Measurements from ENCODE around the gene C4orf50.

The C4orf50 gene

GRCh38 chr4:5917672-5918071, 100.6 kb downstream of the C4orf50 start:
- TF ChIP-seq REST (IDR thresholded peaks at IDR 0.05; ENCODE audit: insufficient read depth in 1 of 2, low read depth in 2 of 2, low read length in 2 of 2) (no peak), FOXP2 (optimal IDR thresholded peaks at IDR 0.05; ENCODE audit: borderline replicate concordance, extremely low read depth, extremely low read length, insufficient read depth) (no peak), POLR2AphosphoS5 (IDR thresholded peaks at IDR 0.05; ENCODE audit: low read depth, low read length) (no peak), SIN3A (IDR thresholded peaks at IDR 0.05; ENCODE audit: borderline replicate concordance, insufficient read depth, low read length) (no peak), TAF1 (IDR thresholded peaks at IDR 0.05; ENCODE audit: borderline replicate concordance, insufficient read depth, low read length) (no peak)

- TF ChIP-seq REST (IDR thresholded peaks at IDR 0.05; ENCODE audit: insufficient read depth in 1 of 2, low read depth in 2 of 2, low read length in 2 of 2) (no peak), TAF1 (IDR thresholded peaks at IDR 0.05; ENCODE audit: borderline replicate concordance, insufficient read depth, low read length) (no peak), POLR2AphosphoS5 (IDR thresholded peaks at IDR 0.05; ENCODE audit: low read depth, low read length) (no peak), FOXP2 (optimal IDR thresholded peaks at IDR 0.05; ENCODE audit: borderline replicate concordance, extremely low read depth, extremely low read length, insufficient read depth) (no peak), SIN3A (IDR thresholded peaks at IDR 0.05; ENCODE audit: borderline replicate concordance, insufficient read depth, low read length) (no peak)
Measured at GRCh38 chr4:5916229-5916628, 102.0 kb downstream of the C4orf50 start.

- no peak for TF ChIP-seq TAF1 (IDR thresholded peaks at IDR 0.05; ENCODE audit: borderline replicate concordance, insufficient read depth, low read length)
- TF ChIP-seq FOXP2 (optimal IDR thresholded peaks at IDR 0.05; ENCODE audit: borderline replicate concordance, extremely low read depth, extremely low read length, insufficient read depth), result no peak
- no peak for TF ChIP-seq SIN3A (IDR thresholded peaks at IDR 0.05; ENCODE audit: borderline replicate concordance, insufficient read depth, low read length)
- TF ChIP-seq POLR2AphosphoS5 (IDR thresholded peaks at IDR 0.05; ENCODE audit: low read depth, low read length), result no peak
- no peak for TF ChIP-seq REST (IDR thresholded peaks at IDR 0.05; ENCODE audit: insufficient read depth in 1 of 2, low read depth in 2 of 2, low read length in 2 of 2)
Measured at GRCh38 chr4:5913454-5913853, 104.8 kb downstream of the C4orf50 start.

GRCh38 chr4:5912614-5913019, 105.6 kb downstream of the C4orf50 start:
- no peak for TF ChIP-seq REST (IDR thresholded peaks at IDR 0.05; ENCODE audit: insufficient read depth in 1 of 2, low read depth in 2 of 2, low read length in 2 of 2)
- no peak for TF ChIP-seq POLR2AphosphoS5 (IDR thresholded peaks at IDR 0.05; ENCODE audit: low read depth, low read length)
- TF ChIP-seq SIN3A (IDR thresholded peaks at IDR 0.05; ENCODE audit: borderline replicate concordance, insufficient read depth, low read length), result no peak

GRCh38 chr4:5908876-5909427, 109.3 kb downstream of the C4orf50 start:
- TF ChIP-seq POLR2AphosphoS5 (IDR thresholded peaks at IDR 0.05; ENCODE audit: low read depth, low read length) (no peak), TAF1 (IDR thresholded peaks at IDR 0.05; ENCODE audit: borderline replicate concordance, insufficient read depth, low read length) (no peak), FOXP2 (optimal IDR thresholded peaks at IDR 0.05; ENCODE audit: borderline replicate concordance, extremely low read depth, extremely low read length, insufficient read depth) (no peak), REST (IDR thresholded peaks at IDR 0.05; ENCODE audit: insufficient read depth in 1 of 2, low read depth in 2 of 2, low read length in 2 of 2) (no peak), SIN3A (IDR thresholded peaks at IDR 0.05; ENCODE audit: borderline replicate concordance, insufficient read depth, low read length) (no peak)

All from PFSK-1 (cell line).